GM21528 (cell line): ENCODE data around the gene PTPRN.

Experiments used
- ATAC-seq: cut with Tn5 transposase; IDR thresholded peaks from one replicate; pipeline ENCODE4 v1.9.1; 2021; ENCODE audit warnings: mild to moderate bottlenecking, moderate library complexity; ENCODE audit not compliant: unreplicated experiment, low FRiP score

Gene PTPRN

DNA sequence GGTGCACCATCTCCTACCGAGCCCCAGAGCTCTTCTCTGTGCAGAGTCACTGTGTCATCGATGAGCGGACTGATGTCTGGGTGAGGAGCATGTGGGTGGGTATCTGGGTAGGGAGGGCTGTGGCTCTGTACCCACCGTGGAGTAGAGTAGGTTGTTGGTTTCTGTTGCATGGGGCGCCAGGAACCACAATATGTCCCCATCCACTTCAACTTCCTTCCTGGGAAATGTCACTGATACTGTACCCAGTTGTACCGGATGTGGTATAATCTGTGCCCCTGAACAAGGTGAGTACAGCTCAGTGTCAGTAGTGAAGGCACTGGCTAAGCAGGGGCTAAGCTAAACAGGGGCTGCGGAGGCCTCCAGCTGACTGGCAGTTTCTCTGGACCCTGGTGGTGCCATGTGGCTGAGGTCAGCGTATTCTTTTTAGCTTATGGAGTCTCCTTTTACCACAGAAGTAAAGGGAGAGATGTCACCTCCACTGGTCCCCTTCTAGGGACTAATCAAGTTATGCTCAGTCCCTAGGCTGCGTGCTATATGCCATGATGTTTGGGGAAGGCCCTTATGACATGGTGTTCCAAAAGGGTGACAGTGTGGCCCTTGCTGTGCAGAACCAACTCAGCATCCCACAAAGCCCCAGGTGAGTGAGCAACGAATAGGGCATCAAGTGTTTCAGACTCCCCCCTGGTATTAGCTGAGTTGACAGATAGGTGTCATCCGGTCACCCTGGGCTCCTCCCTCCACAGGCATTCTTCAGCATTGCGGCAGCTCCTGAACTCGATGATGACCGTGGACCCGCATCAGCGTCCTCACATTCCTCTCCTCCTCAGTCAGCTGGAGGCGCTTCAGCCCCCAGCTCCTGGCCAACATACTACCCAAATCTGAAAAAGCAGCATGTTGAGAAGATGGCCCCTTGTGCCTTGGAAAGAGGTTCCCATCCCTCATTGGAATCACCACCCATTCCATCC lies 61.2 kb downstream of the PTPRN start:
- ATAC-seq, result no peak

DNA sequence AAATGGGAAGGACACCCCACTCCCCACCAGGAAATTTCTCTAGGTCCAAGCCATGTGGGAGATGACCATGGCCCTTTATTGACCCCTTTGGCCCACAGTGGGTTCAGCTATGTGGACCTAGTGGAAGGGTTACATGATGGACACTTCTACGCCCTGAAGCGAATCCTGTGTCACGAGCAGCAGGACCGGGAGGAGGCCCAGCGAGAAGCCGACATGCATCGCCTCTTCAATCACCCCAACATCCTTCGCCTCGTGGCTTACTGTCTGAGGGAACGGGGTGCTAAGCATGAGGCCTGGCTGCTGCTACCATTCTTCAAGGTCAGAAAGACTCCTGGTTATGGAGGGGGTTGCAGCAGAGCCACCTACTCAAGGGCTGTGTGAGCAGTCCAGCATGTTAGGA lies 62.6 kb downstream of the PTPRN start:
- ATAC-seq, result no peak

DNA sequence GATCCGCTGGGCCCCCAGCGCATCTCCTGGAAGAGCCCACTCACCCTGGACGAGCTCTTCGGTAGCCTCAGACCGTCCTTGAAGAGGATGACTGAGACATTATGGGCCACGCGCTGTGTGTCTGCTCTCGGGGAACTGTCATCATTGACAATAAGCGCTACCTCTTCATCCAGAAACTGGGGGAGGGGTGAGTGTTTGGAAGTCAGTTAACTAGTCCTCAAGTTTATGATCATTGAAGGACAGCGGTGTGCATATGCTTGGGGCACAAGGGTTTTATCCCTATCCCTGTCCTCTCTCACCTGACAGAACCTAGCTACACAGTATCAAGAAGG lies 63.3 kb downstream of the PTPRN start:
- no peak for ATAC-seq

DNA sequence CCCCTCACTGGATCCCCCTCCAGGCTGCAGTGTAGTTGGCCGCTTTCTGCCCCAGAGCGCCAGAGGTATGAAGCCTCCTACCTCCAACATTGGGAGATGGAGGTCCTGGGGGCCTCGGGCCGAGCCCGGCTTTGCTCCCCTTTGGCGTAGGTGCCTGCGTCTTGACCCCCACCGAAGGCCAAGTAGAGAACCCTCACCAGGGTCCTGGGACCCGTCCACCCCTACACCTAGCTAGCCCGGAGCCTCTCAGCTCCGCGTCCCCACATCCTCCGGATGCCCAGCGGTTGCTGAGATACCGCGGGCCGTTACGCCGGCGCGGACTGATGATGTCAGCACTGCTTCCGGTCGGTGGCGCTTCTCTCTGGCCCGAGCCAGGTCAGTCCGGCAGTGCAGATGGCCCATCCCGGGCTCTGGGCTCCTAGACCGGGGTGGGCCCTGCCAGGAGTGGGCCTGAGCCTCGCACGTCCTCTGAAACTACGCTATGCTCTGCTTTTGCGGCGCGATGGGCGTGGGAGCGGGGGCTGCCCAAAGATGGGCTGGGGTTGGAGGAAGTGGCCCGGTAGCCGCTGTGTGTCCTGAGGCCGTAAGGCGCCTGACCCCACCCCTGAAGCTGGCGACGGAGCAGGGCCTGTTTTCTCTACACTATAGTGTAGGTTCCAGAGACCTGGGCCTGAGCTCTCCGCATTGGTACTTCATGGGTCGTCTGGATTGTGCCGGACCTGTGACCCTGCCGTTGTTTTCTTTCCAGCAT lies 63.9 kb downstream of the PTPRN start, which contains the start of the genes GLB1L and STK16:
Gene GLB1L, minus strand, starts transcription at position 297 of the 751 bp plus-strand sequence. CDS start 1,871 bp downstream, outside the sequence.
Gene STK16, plus strand, starts transcription at position 332 of the 751 bp plus-strand sequence. CDS start 521 bp downstream, outside the sequence.
- peak; percentile 70 for ATAC-seq

DNA sequence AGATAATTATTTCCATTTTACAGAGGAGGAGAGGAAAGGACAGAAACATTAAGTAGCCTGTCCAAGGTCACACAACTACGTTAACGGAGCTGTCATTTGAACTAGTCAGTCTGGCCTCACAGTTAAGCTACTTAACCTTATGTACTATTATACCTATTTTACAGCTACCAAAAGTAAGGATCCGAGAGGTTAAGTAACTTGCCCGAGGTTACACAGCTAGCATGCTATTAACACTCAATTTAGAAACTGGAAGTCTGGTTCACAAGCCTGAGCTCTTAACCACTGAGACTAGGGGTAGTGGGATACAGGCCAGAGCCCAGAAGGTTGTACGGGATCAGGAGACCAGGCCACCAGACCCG lies 64.4 kb downstream of the PTPRN start:
- no peak for ATAC-seq

DNA sequence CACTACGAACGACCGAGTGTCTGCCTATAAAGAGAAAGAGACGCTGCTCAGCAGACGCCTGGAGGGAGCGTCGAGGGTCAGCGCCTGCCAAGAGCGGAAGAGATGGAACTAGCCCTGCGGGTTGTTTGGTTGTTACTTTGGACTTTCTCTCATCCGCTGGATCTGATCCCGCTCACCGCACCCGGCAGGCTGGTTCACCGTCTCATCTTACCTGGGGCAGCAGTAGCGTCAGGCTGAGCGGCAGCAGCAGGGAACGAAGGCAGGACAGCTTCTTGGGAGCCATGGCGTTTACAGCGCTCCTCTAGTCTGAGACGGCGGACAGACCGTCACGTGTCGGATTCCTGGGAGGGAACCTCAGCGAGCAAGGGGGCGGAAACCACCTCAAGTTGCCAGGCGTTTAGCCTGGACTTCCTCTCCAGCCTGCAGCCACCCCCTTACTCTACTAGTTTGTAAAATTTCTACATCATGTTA lies 65.9 kb downstream of the PTPRN start:
- ATAC-seq, result no peak
